Ecto neural progenitor cell (in vitro differentiated cells): ENCODE data around the gene ANKRD33B.
"Not testable (repeated sequence)": the region's sequence is repeated elsewhere in the genome, so short reads cannot be mapped to it uniquely, and the experiment has no call there.

Experiments
- DNase-seq: peaks from one replicate; pipeline ENCODE4 v3.0.0-alpha.2; 2018; ENCODE audit warnings: low spot score

The ANKRD33B gene

DNA sequence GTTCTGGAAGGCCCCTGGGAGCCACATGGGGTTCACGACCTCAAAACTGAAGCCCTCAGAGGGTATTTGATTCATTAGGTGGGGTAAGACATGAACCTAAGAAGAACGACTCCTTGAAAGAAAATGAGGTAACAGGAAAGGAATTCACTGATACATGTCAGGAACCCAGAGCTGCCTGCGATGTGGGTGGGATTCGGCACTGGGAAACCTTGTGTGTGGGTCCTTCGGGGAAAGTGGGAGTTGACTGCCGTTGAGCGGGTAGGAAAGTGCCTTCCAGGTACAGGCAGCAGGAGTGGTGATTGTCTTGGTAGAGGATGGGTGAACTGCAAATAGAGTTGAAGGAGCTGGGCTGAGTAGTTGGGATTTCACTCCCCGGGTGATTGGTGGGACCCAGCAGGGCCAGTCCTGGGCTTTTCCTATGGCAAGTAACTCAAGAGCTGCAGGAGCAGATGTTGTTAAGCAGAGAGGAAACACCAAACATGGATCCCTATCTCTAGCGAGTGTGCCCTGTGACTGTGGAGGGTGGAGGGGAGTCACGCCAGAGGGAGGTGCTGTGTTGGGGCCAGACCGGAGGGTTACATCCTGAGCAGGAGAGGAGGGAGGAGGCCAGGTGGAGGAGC, 30.8 kb downstream of the ANKRD33B start:
- DNase-seq = no peak

DNA sequence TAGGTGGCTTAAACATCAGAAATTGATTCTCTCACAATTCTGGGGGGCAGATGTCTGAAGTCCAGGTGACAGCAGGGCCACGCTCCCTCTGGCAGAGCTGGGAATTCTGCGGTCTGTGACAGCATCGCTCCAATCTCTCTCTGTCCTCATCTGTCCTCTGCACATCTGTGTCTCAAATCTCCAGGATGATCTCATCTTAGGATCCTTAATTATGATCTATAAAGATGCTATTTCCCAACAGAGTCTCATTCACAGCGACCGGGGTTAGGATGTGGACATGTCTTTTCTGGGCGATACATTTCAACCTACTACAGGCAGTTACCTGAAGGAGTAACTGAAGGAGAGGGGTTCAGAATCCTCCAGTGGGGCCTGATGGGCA, 31.4 kb downstream of the ANKRD33B start:
- DNase-seq = no peak

DNA sequence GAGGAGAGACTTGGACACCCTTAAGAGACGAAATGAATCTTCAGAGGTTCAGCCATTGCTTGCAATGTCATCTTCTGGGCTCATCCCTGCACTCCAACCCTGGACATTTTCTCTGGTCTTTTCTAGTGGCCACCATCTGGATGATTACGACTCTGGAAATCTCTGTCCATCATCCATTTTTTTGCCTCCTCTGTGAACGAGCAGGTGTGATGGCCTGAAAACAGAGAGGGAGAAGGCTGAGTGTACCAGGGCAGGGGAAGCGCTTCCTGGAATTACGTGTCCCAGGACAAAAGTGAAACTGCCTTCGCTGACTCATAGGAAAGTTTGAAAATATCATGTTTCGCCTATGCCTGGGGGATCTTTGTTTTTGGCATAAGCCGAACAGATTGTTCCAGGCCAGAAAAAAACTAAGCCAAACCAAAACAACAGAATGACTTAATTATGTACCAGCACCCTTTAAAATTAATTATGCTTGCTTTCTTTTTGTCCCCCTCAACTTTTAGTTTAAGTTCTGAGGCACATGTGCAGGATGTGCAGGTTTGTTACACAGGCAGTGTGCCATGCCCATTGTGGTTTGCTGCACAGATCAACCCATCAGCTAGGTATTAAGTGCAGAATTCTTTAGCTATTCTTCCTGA, 31.9 kb downstream of the ANKRD33B start:
- peak; percentile 21 for DNase-seq

DNA sequence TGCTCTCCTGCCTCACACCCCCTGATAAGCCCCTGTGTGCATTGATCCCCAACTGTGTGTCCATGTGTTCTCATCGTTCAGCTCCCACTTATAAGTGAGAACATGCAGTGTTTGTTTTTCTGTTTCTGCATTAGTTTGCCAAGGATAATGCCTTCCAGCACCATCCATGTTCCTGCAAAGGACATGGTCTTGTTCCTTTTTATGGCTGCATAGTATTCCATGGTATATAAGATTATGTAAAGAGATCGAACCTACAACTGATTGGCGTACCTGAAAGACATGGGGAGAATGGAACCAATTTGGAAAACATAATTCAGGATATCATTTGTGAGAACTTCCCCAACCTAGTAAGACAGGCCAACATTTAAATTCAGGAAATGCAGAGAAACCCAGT, 32.4 kb downstream of the ANKRD33B start:
- no peak for DNase-seq

DNA sequence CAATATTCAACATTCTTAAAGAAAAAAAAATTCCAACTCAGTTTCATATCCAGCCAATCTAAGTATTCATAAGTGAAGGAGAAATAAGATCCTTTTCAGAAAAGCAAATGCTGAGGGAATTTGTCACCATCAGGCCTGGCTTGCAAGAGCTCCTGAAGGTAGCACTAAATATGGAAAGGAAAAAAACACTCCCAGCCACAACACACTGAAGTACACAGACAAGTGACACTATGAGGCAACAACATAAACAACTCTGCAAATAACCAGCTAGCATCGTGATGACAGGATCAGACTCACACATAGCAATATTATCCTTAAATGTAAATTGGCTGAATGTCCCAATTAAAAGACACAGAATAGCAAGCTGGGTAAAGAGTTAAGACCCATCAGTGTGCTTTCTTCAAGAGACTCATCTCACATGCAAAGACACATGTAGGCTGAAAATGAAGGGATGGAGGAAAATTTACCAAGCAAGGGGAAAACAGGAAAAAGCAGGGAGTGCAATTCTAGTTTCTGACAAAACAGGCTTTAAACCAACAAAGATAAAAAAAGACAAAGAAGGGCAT, 33.1 kb downstream of the ANKRD33B start:
- peak; percentile 3 for DNase-seq

DNA sequence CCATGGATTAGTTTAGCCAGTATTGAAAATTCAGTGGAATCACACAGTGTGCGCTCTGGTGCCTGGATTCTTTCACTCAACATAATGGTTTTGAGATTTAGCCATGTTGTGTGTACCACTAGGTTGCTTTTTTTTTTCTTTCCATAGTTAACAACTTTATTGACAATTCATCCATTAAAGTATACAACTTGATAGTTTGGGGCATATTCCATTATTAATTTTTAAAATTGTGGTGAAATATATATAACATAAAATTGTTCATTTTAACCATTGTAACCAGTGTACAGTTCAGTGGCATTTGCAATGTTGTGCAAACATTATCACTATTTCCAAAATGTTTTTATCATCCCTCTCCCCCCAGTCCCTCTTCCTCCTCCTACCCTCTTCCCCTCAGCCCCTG, 35.2 kb downstream of the ANKRD33B start:
- no peak for DNase-seq

DNA sequence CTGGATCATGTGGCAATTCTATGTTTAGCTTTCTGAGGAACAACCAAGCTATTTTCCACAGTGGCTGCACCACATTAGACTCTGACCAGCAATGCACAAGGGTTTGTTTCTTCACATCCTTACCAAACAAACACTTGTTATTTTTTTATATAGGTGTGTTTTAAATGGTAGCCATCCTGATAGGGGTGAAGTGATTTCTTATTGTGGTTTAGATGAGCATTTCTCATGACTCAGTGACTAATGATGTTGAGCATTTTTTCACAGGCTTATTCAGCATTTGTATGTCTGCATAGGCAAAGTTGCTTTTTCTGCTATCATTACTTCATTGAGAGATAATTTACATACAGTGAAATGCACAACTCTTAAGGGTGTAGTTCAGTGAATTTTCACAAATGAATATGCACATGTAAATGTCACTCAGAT, 36.0 kb downstream of the ANKRD33B start:
- no peak for DNase-seq

DNA sequence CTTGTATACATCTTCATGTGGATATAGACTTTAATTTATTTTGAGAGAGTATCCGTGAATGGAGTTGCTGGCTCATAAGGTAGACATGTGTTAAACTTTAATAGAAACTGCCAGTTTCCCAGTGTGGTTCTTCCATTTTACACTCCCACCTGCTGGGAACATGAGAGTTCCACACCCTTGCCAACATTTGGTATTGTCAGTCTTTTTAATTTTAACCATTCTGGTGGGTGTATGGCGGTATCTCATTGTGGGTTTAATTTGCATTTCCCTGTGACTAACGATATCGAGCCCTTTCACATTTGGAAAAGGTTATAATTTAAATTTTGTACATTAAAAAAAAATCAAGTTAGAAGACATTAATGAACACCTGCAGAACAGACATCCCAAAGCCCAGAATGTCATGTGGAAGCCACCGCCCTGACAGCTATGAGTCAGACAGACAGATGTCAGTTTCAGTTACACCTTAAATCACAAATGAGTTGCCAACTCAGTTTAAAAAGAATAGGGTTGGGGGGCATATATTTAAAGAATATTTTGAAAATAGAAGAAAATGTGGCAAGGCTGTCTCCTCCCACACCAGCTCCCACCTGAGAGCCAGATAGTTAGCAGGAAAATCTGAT, 36.9 kb downstream of the ANKRD33B start:
- peak; percentile 5 for DNase-seq

DNA sequence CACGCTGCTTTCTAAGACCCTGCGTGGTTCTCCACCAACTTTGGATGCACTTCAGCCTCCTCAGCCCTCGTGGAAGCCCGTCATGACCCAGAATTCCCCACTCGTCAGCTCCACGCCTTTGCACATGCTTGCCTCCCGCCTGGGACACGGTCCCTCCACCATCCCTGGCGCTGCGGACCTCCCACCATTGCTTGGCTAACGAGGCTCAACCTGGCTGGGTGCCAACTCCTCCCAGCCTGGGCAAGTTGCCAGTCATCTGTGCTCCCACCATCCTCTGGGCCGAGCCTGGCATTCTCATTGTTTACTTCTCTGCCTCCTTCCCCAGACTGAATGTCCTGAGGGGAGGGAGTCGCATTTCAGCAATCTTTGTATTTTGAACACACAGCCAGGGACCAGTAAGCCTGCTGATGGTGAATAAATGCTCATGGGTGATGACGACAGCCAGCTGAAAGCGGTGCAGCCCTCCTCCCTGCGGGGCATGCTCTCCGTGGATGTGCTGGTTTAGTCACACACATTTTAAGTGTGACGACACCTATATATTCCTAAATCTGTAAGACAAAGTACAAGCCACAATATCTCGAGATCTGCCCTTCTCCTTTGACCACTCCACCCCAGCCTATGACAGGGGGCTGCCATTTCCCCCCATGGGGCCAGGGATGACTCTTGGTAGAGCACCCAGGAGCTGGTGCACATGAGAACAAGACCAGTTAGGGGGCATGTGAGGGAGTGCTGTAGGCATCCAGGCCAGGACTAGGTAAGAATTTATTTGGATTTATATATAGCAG, 37.6 kb downstream of the ANKRD33B start:
- peak; percentile 40 for DNase-seq

DNA sequence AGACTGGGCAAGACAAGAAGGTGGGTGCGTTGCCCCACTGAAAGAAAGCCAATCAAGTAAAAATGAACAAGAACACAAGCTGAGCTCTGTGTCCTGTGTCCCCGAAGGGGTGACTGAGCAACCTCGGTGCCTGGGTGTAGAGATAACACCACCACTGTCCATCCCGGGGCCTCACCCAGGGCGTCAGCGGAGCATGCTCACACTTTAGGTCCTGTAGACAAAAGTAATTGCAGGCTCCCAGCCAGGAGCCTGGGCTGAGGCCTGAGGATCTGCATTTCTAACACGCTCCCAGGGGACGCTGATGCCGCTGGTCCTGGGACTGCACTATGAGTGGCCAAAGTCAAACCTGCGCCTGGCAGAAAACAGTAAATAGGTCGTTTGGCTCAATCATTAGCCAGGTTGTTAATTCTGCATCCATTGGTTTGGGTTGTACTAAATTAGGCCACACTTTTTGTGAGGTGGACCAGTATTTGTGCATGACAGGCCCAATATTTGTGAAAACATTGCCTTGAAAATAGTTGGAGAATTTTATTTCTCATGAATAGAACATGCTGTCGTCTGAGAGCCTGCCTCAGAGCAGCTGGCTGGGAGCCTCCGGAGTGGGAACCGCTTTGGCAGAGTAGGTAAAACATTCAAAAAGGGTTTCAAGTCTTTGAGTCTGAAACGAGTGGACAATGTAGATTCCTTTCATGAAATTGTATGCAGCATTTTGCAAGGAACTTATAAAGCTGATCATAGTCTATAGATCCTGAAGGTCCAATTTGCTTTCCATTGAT, 38.3 kb downstream of the ANKRD33B start:
- peak; percentile 38 for DNase-seq

DNA sequence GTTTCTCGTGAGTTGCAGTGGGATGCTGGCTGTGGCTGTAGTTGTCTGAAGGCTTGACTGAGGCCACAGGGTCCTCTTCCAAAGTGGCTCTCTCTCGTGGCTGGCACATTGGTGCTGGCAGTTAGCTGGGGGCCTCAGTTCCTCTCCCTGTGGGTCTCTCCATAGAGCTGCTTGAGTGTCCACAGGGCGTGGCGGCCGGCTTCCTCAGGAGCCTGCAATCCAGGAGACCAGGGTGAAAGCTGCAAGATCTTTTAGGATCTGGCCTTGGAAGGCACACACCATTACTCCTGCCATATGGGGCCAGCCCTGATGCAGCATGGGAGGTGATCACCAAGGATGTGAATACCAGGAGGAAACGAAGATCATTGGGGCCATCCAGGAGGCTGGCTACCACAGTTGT, 41.1 kb downstream of the ANKRD33B start:
- no peak for DNase-seq

DNA sequence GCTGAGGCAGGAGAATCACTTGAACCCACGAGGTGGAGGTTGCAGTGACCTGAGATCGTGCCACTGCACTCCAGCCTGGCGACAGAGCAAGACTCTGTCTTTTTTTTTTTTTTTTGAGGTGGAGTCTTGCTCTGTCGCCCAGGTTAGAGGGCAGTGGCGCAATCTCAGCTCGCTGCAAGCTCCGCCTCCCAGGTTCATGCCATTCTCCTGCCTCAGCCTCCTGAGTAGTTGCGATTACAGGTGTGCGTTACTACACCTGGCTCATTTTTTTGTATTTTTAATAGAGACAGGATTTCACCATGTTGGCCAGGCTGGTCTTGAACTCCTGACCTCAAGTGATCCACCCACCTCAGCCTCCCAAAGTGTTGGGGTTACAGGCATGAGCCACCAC, 42.8 kb downstream of the ANKRD33B start:
- not testable (repeated sequence) for DNase-seq

DNA sequence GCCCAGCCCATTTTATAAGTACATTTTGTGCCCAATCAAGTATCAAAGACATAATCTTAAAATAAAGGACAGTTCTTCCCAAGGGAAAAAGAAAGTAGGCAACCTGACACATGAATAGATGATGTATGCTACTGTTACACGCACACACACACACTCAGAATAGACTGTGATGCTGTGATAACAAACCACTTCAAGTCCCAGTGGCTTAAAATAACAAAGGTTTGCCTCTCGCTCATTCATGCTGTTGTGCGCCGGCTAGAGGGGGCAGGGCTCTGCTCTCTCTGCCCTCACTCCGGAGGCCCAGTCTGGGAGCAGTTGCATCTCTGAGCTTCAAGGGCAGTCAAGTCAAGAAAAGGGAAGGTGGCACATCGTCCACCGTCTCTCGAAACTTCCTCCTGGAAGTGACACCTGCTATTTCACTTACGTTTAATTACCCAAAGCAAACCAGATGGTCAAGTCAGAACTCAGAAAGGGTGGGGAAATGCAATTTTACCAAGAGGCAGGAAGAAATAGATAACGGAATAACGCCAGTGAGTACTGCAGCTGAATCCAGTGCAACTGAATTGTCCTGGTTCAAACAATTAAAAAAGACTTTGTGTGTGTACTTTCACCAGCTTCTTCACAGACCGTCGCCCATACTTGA, 43.3 kb downstream of the ANKRD33B start:
- peak; percentile 48 for DNase-seq

DNA sequence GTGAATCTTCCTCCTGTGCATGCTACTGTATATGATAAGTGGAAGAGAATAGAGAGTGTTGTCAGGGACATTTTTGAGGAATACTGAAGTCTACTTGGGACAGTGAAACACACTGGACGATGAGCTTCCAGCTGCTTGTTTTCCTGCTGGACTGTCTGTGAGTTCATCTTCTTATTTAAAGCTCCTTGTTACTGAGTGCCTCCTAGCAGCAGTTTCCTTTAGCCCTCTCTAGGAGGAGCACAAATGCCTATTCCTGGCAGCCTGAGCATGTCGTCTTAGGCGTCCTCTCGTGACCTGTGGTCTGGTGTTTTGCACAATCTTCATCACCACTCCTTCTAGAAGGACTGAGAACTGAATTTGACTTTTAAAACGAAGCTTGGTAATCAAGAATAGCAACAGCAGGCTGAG, 43.8 kb downstream of the ANKRD33B start:
- peak; percentile 46 for DNase-seq

DNA sequence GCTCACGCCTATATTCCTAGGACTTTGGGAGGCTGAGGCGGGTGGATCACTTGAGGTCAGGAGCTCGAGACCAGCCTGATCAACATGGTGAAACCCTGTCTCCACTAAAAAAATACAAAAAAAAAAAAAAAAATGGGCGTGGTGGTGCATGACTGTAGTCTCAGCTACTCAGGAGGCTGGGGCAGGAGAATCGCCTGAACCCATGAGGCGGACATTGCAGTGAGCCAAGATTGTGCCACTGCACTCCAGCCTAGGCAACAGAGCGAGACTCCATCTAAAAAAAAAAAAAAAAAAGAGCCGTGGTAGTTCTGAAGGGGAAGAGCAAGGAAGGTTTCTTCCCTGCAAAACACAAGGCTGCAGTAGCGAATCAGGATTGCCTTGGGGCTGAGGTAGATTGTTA, 44.2 kb downstream of the ANKRD33B start:
- DNase-seq = peak; percentile 6

DNA sequence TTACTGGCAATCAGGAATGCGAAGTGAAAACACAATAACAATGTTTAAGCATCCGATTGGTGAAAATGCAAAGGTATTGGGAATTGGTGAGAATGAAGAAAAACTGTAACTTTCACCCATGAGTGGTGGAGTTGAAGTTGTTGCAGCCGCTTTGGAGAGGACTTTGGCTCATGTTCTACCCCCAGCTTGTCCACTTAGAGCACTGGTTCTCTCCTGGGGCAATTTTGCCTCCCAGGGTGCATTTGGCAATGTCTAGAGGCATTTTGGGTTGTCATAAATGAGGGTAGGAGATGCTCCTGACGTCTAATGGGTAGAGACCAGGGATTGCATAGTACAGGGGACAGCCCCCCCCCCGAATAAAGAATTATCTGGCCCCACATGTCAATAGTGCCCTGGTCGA, 46.2 kb downstream of the ANKRD33B start:
- DNase-seq = peak; percentile 18

DNA sequence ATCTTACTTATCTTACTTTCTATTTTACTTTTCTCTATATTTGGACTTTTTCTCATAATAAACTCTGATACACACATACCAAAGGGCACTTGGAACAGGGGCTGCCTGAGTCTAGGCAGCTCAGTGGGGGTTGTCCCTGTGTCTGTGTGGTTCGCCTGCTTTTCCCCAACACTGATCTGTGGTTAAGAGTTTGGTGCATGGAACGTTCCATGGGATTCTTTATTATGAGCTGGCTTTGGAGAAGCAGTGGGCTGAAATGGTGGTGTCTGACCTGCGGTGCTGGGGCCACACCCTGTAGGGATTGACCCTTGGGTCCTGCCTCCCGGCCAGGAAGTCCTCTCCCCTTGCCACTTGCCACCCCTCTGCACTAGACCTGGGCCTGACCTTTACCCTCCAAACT, 47.4 kb downstream of the ANKRD33B start:
- DNase-seq = peak; percentile 12

DNA sequence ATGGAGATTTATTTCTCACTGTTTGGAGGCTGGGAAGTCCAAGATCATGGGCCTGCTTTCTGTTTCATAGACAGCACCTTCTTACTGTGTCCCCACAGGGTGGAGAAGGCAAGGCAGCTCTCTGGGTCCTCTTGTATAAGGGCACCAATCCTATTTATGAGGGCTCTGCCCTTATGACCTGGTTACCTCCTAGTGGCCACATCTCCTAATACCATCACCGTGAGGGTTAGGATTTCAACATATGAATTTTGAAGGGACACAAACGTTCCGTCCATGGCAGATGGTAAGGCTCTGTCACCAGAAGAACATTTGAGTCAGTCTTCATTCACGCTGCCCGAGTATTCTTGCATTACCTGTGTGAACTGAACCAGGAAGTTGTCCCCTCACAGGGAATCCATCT, 48.4 kb downstream of the ANKRD33B start:
- peak; percentile 22 for DNase-seq

DNA sequence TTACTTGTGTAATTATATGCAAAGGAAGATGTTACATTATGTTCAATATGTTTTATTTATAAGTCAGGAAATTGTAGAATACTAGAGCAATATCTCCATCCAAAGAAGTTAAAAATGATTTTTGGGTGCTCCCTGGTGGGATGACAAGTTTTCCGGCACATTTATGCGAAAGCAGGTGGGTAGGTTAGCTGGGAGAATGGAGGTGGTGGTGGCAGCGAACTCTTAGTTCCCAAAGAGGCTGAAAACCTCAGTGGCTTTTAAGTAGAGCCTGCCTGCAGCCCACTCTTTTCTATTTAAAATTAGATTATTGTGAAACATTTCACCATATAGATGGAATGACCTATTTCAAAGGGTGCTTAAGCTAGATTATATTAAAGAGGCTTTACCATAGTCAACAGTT, 51.8 kb downstream of the ANKRD33B start:
- DNase-seq = no peak

DNA sequence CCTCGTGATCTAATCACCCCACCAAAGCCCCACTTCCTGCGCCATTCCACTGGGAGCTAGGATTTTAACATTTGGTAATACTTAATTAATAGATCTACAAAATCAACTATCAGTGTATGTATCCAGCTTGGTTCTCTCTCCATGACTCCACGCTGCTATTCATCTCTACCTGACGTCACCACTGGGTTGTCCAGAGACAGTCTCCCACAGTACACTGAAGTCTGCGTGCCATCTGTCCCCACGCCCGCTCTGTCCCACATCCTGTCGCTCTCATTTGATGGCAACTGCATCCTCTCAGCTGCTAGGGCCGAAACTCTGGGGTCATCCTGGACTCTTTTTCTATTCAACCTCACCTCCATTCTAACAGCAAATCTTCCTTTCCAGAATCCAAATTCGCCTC, 53.2 kb downstream of the ANKRD33B start:
- no peak for DNase-seq

DNA sequence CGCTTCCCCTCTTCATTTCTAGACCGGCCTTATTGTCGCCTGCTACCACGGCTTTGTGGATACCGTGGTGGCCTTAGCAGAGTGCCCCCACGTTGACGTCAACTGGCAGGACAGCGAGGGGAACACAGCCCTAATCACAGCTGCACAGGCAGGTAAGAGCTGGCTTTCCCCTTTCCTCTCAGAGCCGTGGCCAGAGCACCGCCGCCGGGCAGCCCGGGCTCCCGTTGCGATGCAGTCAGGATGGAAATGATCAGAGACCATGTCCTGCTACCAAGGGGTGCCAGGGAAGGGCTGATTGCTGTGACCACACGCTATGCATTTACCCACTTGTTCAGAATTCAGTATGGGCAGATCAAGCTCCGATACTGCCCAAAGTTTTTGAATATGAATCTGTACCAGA, 54.4 kb downstream of the ANKRD33B start:
- DNase-seq = no peak
